ENCODE data around the gene SNHG17.
"Not testable (repeated sequence)": the region's sequence is repeated elsewhere in the genome, so short reads cannot be mapped to it uniquely, and the experiment has no call there.

The SNHG17 gene

GRCh38 chr20:38421915-38422314 lies 13.2 kb downstream of the SNHG17 start:
- in situ Hi-C loops (cut with MboI; ENCODE audit: low sequenced_read_pairs), result no loop called here

- in situ Hi-C loops (cut with MboI; ENCODE audit: low sequenced_read_pairs), result no loop called here
Observed at GRCh38 chr20:38420388-38421085, 14.6 kb downstream of the SNHG17 start.

GRCh38 chr20:38418509-38419204 lies 16.5 kb downstream of the SNHG17 start:
- in situ Hi-C loops (cut with MboI; ENCODE audit: low sequenced_read_pairs), result no loop called here

GRCh38 chr20:38414769-38415450 lies 20.2 kb downstream of the SNHG17 start:
- in situ Hi-C loops (cut with MboI; ENCODE audit: low sequenced_read_pairs), result no loop called here

GRCh38 chr20:38412877-38413577 lies 22.1 kb downstream of the SNHG17 start:
- in situ Hi-C loops (cut with MboI; ENCODE audit: low sequenced_read_pairs), result no loop called here

- in situ Hi-C loops (cut with MboI; ENCODE audit: low sequenced_read_pairs), result not testable (repeated sequence)
Observed at GRCh38 chr20:38407822-38408221, 27.3 kb downstream of the SNHG17 start.

GRCh38 chr20:38407321-38407720 lies 27.8 kb downstream of the SNHG17 start:
- in situ Hi-C loops (cut with MboI; ENCODE audit: low sequenced_read_pairs), result no loop called here

- in situ Hi-C loops (cut with MboI; ENCODE audit: low sequenced_read_pairs), result no loop called here
Observed at GRCh38 chr20:38406476-38406875, 28.7 kb downstream of the SNHG17 start.

GRCh38 chr20:38405132-38405531 lies 30.0 kb downstream of the SNHG17 start:
- in situ Hi-C loops (cut with MboI; ENCODE audit: low sequenced_read_pairs), result no loop called here

GRCh38 chr20:38404016-38404415 lies 31.1 kb downstream of the SNHG17 start:
- in situ Hi-C loops (cut with MboI; ENCODE audit: low sequenced_read_pairs), result no loop called here

- in situ Hi-C loops (cut with MboI; ENCODE audit: low sequenced_read_pairs), result no loop called here
Observed at GRCh38 chr20:38402816-38403215, 32.3 kb downstream of the SNHG17 start.

GRCh38 chr20:38402089-38402488 lies 33.0 kb downstream of the SNHG17 start:
- in situ Hi-C loops (cut with MboI; ENCODE audit: low sequenced_read_pairs), result no loop called here

- in situ Hi-C loops (cut with MboI; ENCODE audit: low sequenced_read_pairs), result not testable (repeated sequence)
Observed at GRCh38 chr20:38395751-38396395, 39.3 kb downstream of the SNHG17 start.

- in situ Hi-C loops (cut with MboI; ENCODE audit: low sequenced_read_pairs), result no loop called here
Observed at GRCh38 chr20:38395165-38395564, 40.0 kb downstream of the SNHG17 start.

- in situ Hi-C loops (cut with MboI; ENCODE audit: low sequenced_read_pairs), result no loop called here
Observed at GRCh38 chr20:38393259-38393658, 41.9 kb downstream of the SNHG17 start.

- in situ Hi-C loops (cut with MboI; ENCODE audit: low sequenced_read_pairs), result no loop called here
Observed at GRCh38 chr20:38392356-38392755, 42.8 kb downstream of the SNHG17 start.

GRCh38 chr20:38387953-38388352 lies 47.2 kb downstream of the SNHG17 start:
- in situ Hi-C loops (cut with MboI; ENCODE audit: low sequenced_read_pairs), result no loop called here

- in situ Hi-C loops (cut with MboI; ENCODE audit: low sequenced_read_pairs), result no loop called here
Observed at GRCh38 chr20:38386851-38387250, 48.3 kb downstream of the SNHG17 start.

GRCh38 chr20:38386004-38386403 lies 49.1 kb downstream of the SNHG17 start:
- in situ Hi-C loops (cut with MboI; ENCODE audit: low sequenced_read_pairs), result no loop called here

GRCh38 chr20:38383147-38383546 lies 52.0 kb downstream of the SNHG17 start:
- in situ Hi-C loops (cut with MboI; ENCODE audit: low sequenced_read_pairs), result no loop called here

GRCh38 chr20:38377838-38378237 lies 57.3 kb downstream of the SNHG17 start:
- in situ Hi-C loops (cut with MboI; ENCODE audit: low sequenced_read_pairs), result not testable (repeated sequence)

Data from hTERT RPE-1 (cell line).